HEK293 (cell line): ENCODE measurements around the gene KIF3B.
"Not testable (repeated sequence)": the region's sequence is repeated elsewhere in the genome, so short reads cannot be mapped to it uniquely, and the experiment has no call there.

Experiments used
- CTCF ChIA-PET: fragments of 350-600 bp; formaldehyde crosslinking; extraction: SDS; loops from one replicate; lab custom pipeline; 2021; ENCODE audit warnings: antibody characterized with exemption; lab: Yijun Ruan, JAX
- POLR2A ChIA-PET: fragments of 300-600 bp; formaldehyde crosslinking; extraction: SDS; loops from one replicate; lab custom pipeline; 2020; ENCODE audit warnings: antibody characterized with exemption, inconsistent platforms; lab: Yijun Ruan, JAX
- H3K27ac ChIP-seq: fragments of 200-500 bp; sonication (Bioruptor generic); 2 replicates; pipeline ENCODE4 v1.5.1; 2014; ENCODE audit warnings: low read depth, low read length, control low read depth, inconsistent platforms; ENCODE audit errors: extremely low read depth
- H3K36me3 ChIP-seq, 2 experiments: fragments of 200-500 bp in 1 of 2; sonication (Bioruptor generic) in 1 of 2; 1 replicate in 1 of 2; 2 replicates in 1 of 2; pipeline ENCODE4 v1.5.1; 2014 to 2017; ENCODE audit warnings: inconsistent platforms in 2 of 2, low read length in 2 of 2; ENCODE audit not compliant: control insufficient read depth in 2 of 2, insufficient read depth in 1 of 2
- H3K4me1 ChIP-seq: fragments of 200-500 bp; sonication (Bioruptor generic); 2 replicates; pipeline ENCODE4 v1.5.1; 2014; ENCODE audit warnings: mild to moderate bottlenecking, low read length, inconsistent platforms; ENCODE audit not compliant: control insufficient read depth, insufficient read depth
- H3K4me3 ChIP-seq: 2 replicates; pipeline ENCODE4 v1.5.1; 2011; ENCODE audit warnings: low read depth, mild to moderate bottlenecking, control low read depth, low read length, moderate library complexity
- H3K9me3 ChIP-seq: fragments of 200-500 bp; sonication (Bioruptor generic); 2 replicates; pipeline ENCODE4 v1.5.1; 2014; ENCODE audit warnings: low read depth, low read length, inconsistent platforms; ENCODE audit not compliant: control insufficient read depth, insufficient read depth
- HOXA7 ChIP-seq: sonication (generic); formaldehyde crosslinking; IDR thresholded peaks from 2 replicates; pipeline ENCODE4 v1.8.1; 2022; ENCODE audit warnings: missing genetic modification reagents, borderline replicate concordance
- SETDB1 ChIP-seq: IDR thresholded peaks from one replicate; pipeline ENCODE4 v1.6.1; 2017; ENCODE audit warnings: mild to moderate bottlenecking, low read length, moderate library complexity, mixed read lengths; ENCODE audit not compliant: insufficient read length
- ZBTB17 ChIP-seq: fragments of 450-650 bp; formaldehyde crosslinking; IDR thresholded peaks from 2 replicates; pipeline ENCODE4 v1.5.1; 2016; ENCODE audit warnings: missing biosample characterization, missing genetic modification characterization
- ZNF239 ChIP-seq: fragments of 450-650 bp; formaldehyde crosslinking; IDR thresholded peaks from 2 replicates; pipeline ENCODE4 v1.5.1; 2016; ENCODE audit warnings: missing biosample characterization, missing genetic modification characterization
- ZNF292 ChIP-seq: fragments of 450-650 bp; formaldehyde crosslinking; IDR thresholded peaks from 2 replicates; pipeline ENCODE4 v1.5.1; 2016; ENCODE audit warnings: low read depth, missing biosample characterization, missing genetic modification characterization, borderline replicate concordance
- ZNF302 ChIP-seq: fragments of 450-650 bp; formaldehyde crosslinking; IDR thresholded peaks from 2 replicates; pipeline ENCODE4 v1.5.1; 2016; ENCODE audit warnings: missing biosample characterization, missing genetic modification characterization, low read depth
- ZNF394 ChIP-seq: fragments of 450-650 bp; formaldehyde crosslinking; IDR thresholded peaks from 2 replicates; pipeline ENCODE4 v1.5.1; 2016; ENCODE audit warnings: missing biosample characterization, missing genetic modification characterization, mild to moderate bottlenecking, moderate library complexity, borderline replicate concordance
- ZNF426 ChIP-seq: fragments of 450-650 bp; formaldehyde crosslinking; IDR thresholded peaks from 2 replicates; pipeline ENCODE4 v1.5.1; 2017; ENCODE audit warnings: missing biosample characterization, missing genetic modification characterization, mild to moderate bottlenecking, inconsistent platforms, moderate library complexity
- ZNF654 ChIP-seq: fragments of 450-650 bp; formaldehyde crosslinking; IDR thresholded peaks from 2 replicates; pipeline ENCODE4 v1.5.1; 2016; ENCODE audit warnings: low read depth, missing biosample characterization, missing genetic modification characterization
- TF ChIP-seq, protein P1 (sequence below): fragments of 450-650 bp; formaldehyde crosslinking; IDR thresholded peaks from 2 replicates; pipeline ENCODE4 v1.5.1; 2016; ENCODE audit warnings: missing biosample characterization, missing genetic modification characterization

KIF3B gene

DNA sequence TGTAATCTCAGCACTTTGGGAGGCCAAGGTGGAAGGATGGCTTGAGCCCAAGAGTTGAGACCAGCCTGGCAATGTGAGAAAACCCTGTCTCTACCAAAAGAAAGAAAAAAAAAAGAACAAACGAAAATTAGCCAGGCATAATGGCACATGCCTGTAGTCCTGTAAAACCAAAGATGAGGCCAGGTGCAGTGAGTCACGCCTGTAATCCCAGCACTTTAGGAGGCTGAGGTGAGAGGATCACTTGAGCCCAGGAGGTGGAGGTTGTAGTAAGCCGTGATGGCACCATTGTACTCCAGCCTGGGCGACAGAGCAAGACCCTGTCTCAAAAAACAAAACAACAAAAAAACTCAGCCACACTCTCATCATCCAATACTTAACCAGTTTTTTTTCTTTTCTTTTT lies 32.5 kb upstream of the KIF3B start:
- no peak overlapping the region for H3K27ac ChIP-seq
- CTCF ChIA-PET = no interaction called here
- H3K4me1 ChIP-seq = 0 out of 2 replicates have a peak, but pooled peaks cover 2% of the 10 kb centered on the region
- no peak overlapping the region for H3K4me3 ChIP-seq
- no peaks in the 10 kb centered on the region for H3K9me3 ChIP-seq
- POLR2A ChIA-PET = no interaction called here
- TF ChIP-seq ZNF654 (tag by site-specific recombination) (no peak), ZBTB17 (tag by site-specific recombination) (no peak)
- H3K36me3 ChIP-seq = no peaks in the 10 kb centered on the region

DNA sequence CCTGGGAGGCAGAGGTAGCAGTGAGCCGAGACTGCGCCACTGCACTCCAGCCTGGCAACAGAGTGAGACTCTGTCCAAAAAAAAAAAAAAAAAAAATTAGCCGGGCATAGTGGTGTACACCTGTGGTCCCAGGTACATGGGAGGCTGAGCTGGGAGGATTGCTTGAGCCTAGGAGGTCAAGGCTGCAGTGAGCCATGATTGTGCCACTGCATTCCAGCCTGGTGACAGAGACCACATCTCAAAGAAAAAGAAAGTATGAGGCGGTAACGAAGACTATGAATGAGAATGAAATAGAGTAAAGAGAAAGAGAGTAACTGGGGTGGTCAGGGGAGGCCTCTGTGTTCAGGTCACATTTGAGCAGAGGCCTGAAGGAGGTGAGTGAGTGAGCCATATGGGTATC lies 31.2 kb upstream of the KIF3B start:
- CTCF ChIA-PET, H3K36me3 ChIP-seq, H3K4me1 ChIP-seq, H3K27ac ChIP-seq, H3K4me3 ChIP-seq, POLR2A ChIA-PET, H3K9me3 ChIP-seq: not testable (repeated sequence)

DNA sequence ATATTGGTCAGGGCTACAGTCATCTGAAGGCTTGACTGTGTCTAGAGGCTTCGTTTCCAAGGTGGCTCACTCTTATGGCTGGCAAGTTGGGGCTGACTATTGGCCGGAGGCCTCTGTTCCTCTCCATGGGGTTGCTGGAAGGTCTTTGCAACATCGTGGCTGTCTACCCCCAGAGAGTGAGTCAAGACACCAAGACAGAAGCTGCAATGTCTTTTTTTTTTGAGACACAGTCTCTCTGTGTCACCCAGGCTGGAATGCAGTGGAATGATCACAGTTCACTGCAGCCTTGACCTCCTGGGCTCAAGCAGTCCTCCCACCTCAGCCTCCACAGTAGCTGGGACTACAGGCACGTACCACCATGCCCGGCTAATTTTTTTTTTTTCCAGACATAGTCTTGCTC lies 29.4 kb upstream of the KIF3B start:
- no peaks in the 10 kb centered on the region for H3K9me3 ChIP-seq
- no peaks in the 10 kb centered on the region for H3K36me3 ChIP-seq
- H3K4me3 ChIP-seq = no peak overlapping the region
- ChIA-PET CTCF (interaction anchor here (0.7 kb wide), 1 partner anchor 9 kb away, joined by 3 read pairs; no protein-coding TSS in a partner anchor), POLR2A (interaction anchor here (0.9 kb wide), 1 partner anchor 10 kb away, joined by 9 read pairs; no protein-coding TSS in a partner anchor)
- no peak overlapping the region for H3K27ac ChIP-seq
- H3K4me1 ChIP-seq = no peaks in the 10 kb centered on the region
- TF ChIP-seq ZNF239 (tag by site-specific recombination) = no peak

DNA sequence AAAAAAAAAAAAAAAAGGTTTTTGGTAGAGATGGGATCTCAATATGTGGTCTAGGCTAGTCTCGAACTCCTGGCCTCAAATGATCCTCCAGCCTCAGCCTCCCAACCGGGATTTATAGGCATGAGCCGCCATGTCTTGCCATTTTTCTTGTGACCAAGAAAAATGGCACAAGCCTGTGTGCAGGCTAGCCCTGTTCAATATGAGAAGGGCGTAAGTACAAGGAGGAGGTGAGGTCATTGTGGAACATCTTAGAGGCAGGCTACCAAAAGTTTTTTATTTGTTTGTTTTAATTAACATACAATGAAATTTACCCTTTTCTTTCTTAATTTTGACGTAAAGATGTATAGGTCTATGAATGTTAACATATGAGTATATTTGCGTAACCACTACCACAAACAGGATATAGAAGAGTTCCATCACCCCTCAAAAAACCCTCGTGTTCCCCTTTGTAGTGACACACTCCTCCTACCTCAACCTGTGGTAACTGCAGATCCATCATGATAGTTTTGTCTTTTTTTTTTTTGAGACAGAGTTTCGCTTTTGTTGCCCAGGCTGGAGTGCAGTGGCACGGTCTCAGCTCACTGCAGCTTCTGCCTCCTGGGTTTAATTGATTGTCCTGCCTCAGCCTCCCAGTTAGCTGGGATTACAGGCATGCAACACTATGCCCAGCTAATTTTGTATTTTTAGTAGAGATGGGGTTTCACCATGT lies 28.3 kb upstream of the KIF3B start:
- Histone ChIP-seq H3K4me3 (no peak overlapping the region), H3K27ac (no peak overlapping the region), H3K4me1 (no peaks in the 10 kb centered on the region), H3K36me3 (no peaks in the 10 kb centered on the region), H3K9me3 (no peaks in the 10 kb centered on the region)
- CTCF ChIA-PET = no interaction called here
- TF ChIP-seq ZNF292 (tag by site-specific recombination) = no peak
- no peak for TF ChIP-seq ZNF426 (tag by site-specific recombination)
- TF ChIP-seq SETDB1 = no peak
- TF ChIP-seq, protein P1, sequence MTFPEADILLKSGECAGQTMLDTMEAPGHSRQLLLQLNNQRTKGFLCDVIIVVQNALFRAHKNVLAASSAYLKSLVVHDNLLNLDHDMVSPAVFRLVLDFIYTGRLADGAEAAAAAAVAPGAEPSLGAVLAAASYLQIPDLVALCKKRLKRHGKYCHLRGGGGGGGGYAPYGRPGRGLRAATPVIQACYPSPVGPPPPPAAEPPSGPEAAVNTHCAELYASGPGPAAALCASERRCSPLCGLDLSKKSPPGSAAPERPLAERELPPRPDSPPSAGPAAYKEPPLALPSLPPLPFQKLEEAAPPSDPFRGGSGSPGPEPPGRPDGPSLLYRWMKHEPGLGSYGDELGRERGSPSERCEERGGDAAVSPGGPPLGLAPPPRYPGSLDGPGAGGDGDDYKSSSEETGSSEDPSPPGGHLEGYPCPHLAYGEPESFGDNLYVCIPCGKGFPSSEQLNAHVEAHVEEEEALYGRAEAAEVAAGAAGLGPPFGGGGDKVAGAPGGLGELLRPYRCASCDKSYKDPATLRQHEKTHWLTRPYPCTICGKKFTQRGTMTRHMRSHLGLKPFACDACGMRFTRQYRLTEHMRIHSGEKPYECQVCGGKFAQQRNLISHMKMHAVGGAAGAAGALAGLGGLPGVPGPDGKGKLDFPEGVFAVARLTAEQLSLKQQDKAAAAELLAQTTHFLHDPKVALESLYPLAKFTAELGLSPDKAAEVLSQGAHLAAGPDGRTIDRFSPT = no peak
- TF ChIP-seq ZNF394 (tag by site-specific recombination) = no peak
- POLR2A ChIA-PET = interaction anchor here (0.9 kb wide), 1 partner anchor 8 kb away, joined by 9 read pairs; no protein-coding TSS in a partner anchor

DNA sequence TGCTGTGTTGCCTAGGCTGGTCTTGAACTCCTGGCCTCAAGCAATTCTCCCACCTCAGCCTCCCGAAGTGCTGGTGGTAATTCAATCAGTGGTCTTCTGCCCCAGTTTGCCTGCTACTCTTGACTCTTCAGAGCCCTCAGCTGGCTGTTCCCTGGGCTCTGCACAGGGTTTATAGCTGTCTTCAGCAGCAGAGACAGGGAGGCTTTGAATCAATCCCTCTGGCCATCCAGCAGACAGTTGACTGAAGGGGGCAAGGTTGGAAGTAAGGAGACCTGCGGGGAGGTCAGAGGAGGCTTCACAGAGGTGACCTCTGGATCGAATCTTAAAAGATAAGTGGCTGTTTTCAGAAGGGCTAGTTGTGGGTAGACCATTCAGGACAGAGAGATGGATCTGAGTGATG lies 26.0 kb upstream of the KIF3B start:
- no peak overlapping the region for H3K27ac ChIP-seq
- no peaks in the 10 kb centered on the region for H3K9me3 ChIP-seq
- H3K36me3 ChIP-seq = no peaks in the 10 kb centered on the region
- TF ChIP-seq HOXA7 = no peak
- peak; percentile 18; the same call in 1 of the 2 replicates for TF ChIP-seq ZBTB17 (tag by site-specific recombination)
- TF ChIP-seq ZNF302 = no peak
- ChIA-PET CTCF (no interaction called here), POLR2A (no interaction called here)
- no peaks in the 10 kb centered on the region for H3K4me1 ChIP-seq
- no peak overlapping the region for H3K4me3 ChIP-seq
